ENCODE measurements around the gene GALNT8.

GALNT8 gene

DNA sequence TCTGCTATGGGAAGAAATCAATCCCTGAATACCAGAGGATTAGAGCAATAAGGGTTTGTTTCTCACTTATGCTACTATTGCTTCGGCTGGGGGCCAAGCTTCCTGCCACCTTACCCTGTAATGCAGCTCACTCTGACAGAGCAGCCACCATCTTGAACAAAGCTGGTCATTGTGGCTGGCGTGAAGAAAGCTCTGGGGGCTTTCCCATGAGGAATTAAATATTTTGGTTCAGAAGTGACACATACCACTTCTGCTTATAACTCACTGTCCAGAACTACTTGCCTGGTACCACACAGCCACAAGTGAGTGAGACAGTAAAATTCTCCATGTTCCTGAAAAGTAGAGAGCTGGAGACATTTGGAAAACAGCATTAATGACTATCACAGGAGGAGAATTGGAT, 82.6 kb downstream of the GALNT8 start:
- DNase-seq, result no peak

DNA sequence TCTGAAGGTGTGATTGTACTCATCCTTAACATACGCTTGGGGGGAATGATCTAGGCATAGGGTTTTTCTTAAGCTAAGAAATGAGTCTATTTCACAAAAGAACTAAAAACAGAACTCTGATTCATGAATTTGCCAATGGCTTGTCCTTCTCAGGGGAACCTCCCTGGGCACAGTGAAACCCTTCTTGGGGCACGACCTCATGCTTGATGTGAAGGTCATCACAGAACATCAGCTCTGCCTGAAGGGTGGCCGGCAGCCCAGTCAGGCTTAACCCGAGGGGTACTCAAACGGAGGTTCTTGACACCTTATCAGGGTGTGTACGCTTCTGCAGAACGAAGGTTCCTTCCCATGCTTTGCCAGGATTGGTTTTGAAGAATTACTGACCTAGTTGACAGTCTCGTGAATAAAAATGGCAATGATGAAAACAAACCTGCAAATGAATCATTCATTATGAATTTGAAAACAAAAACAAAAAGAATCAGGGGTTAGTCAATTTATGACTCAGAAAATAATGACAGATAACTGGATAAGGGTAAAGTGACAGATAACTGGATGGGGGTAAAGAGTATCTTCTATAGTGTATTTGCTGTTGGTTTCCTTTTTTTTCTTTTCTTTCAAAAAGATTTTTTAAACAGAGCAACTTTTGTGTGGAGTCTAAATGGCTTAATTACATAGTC, 86.4 kb downstream of the GALNT8 start:
- no peak for DNase-seq

DNA sequence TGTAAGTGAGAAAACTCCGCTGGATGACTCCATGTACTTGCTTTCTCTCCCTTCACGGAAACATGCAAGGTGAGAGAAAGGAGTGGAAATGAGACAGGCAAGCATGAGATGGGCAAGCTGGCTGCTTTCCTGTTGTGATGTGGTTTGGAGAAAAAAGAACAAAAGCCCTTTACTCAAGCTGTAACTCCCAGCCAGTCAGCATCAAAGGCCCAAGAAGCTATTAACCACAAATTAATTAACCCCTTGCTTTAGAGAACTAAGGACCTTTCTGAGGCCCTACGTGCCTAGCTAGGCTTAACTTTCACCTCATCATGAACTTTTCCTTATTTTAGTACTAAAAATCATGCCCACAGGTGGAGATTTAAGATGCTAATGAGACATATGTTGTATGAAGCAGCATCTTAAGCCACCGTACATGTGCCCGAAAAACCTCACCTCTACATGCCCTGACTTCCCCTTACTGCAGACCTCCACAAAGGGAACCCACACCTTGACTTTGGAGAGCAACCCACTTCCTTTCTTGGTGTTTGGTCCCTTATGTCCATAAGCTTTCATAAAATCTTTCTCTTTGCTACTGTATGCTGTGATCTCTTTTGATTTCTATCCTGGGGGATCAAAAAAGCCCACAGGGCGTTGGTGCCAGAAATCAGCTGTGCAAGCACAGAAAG, 87.0 kb downstream of the GALNT8 start:
- no peak for DNase-seq

DNA sequence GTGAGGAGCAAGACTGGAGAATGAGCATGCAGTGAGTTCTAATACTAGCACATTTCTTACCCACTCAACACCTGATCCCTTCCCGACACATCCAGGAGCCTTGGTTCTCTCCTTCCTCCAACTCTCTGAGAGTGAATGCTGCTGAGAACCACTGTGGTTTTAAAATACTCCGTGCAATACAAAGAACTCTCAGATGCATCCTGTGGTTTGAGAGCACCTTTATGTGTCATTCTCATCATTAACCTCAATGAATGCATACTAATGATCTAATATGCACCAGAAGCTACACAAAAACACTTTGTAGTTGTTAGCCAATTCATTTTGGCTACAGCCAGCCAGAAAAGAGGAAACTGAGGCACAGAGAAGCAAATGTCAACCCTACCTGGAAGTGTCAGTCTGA, 87.6 kb downstream of the GALNT8 start:
- DNase-seq, result no peak

DNA sequence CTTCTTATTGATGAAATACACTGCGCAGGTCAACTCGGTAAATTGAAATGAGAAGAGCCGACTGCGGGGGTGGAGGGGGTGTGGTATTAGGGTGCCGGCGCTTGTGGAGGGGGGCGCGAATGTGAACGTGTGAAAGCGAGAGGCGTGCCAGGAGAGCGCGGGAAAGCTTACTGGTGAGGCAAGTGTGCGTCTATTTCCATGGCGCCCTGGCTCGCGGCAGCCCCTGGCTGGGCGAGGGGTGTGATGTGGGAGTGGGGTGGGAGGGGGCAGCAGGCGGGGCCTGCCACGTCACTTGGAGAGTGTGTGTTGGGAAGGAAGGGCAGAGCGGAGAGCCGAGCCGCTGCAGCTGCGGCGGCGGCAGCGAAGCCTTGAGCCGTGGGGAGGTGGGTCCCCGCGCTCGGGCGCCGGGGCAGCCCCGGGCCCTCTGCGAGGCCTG, 88.8 kb downstream of the GALNT8 start:
- DNase-seq, result peak; percentile 81

DNA sequence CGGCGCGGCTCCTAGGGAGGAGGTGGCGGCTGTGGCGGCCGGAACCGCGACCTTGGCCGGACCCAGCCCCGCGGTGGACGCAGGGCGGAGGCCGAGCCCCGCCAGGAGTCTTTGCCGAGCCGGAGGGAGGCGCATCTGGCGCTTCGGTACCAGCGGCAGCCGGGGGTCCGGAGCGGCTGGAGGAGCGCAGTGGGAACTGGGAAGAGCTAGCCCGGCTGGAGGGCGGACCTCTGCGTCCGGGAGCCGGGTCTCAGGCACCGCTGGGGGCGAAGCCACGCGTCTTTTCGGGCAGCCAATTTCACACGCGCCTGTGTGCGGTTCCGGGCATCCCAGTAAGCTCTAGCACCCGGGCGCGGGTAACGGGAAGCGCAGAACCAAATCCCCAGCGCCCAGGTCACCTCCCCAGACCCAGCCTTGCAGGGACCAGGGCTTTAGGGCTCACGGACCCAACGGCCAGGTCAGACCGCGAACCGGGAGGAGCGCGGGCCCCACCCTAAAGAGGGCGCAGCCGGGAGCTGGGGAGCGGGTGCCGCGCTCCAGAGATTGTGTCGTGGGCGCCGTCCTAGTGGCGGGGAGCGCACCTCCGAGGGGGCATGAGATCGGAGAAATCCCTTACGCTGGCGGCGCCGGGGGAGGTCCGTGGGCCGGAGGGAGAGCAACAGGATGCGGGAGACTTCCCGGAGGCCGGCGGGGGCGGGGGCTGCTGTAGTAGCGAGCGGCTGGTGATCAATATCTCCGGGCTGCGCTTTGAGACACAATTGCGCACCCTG, 89.4 kb downstream of the GALNT8 start:
- DNase-seq, result no peak

DNA sequence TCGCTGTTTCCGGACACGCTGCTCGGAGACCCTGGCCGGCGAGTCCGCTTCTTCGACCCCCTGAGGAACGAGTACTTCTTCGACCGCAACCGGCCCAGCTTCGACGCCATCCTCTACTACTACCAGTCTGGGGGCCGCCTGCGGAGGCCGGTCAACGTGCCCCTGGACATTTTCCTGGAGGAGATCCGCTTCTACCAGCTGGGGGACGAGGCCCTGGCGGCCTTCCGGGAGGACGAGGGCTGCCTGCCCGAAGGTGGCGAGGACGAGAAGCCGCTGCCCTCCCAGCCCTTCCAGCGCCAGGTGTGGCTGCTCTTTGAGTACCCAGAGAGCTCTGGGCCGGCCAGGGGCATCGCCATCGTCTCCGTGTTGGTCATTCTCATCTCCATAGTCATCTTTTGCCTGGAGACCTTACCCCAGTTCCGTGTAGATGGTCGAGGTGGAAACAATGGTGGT, 90.0 kb downstream of the GALNT8 start:
- no peak for DNase-seq

DNA sequence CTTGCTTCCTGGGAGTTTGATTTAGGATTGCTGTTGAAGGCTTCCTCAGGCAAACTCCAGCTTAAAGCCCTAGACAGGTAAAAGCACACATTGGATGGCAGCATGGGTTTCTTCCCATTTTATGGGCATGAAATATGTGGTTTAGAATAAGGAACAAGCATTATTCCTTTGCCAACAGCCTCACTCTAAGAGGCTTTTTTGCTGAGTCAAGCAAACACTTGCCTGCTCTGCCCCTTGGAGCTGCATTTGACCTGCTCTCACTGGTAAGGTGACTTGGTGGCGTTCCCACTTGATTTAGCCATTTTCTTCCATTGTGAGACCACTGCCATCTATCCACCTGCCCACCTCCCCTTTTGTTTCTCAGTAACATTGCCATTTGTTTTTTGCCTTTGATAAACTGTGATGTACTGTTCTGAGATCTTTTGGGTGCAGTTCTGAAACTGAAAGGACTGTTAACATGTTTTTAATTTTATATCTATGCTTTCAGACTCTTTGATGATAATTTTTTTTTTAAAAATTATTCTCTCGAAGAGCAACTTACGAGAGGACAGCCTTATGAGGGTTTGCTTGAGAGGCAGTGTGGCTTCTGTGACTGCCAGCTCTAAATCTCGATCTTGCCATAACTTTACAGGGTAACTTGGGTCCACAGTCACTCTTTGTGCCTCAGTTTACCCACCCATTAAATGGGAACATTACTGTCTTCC, 92.6 kb downstream of the GALNT8 start:
- no peak for DNase-seq

DNA sequence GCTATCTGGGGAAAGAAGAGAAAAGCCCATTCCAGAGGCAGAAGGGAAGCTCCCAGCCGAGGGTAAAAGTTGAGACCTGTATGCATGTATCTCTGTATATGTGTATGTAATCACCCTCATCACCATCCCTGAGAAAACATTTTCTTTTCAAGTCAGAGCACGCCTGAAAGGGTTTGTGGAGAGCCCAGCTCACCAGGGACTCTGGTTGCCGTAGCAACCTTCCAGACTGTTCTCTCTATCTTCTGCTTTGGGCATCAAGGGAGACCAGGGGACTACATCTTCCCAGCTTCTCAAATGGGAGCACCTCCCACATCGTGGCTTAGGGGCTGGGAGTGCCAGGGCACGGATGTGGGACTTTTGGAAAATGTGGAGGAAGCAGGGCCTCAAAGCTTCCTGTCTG, 93.5 kb downstream of the GALNT8 start:
- DNase-seq, result no peak

DNA sequence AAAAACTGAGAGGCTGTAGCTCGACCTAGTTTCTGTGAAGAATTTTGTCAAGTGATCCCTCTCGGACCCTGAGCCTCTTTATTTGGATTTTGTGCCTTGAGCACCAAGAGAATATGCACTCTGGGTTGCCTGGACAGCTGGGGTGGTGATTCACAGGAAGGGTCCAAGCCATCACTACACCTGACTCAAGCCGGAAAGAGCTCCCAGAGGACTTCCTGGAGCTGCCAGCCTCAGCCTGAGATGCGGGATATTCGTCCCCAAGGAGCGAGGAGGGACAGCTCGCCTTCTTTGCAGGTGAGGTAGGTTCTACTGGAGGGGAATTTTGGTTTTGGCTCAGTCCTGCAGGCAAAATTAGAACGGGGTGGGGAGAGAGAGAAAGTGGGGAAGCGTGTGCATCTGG, 94.3 kb downstream of the GALNT8 start:
- DNase-seq, result no peak

DNA sequence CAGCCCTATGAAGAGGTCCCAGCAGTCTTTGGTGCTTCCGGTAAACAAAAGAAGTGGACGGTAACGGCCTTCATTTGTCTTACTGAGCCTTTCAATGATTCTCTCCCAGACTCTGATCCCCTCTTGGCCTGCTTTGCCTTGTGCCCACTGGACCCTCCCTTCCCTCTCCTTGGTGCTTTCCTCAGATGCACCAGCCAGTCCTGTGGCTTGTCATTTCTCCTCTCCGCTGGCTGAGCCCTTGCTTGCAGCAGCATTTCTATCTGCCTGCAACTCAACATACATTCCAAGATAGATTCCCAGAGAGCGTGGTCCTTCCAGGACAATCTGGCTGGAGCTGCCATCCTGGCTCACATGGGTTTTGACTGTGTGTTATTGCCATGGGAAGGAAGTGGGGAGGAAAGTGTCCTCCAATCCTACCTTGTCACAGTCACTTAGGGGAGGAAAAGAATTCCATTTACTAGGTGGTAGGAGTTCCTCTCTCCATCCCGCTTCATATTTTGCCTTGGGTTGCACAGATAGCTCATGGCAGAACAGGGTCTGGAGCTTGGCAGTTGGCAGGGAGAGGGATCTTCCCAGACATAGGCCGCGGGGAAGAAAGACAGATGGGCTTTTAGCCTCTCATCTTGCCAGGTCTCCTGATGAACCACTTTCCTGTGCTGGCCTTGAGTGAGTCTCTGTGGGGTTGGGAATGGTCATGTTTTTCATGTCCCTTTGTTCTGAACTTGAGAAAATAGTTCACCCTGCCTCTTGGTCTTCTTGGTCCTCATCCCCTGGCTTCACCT, 96.7 kb downstream of the GALNT8 start:
- DNase-seq, result no peak

DNA sequence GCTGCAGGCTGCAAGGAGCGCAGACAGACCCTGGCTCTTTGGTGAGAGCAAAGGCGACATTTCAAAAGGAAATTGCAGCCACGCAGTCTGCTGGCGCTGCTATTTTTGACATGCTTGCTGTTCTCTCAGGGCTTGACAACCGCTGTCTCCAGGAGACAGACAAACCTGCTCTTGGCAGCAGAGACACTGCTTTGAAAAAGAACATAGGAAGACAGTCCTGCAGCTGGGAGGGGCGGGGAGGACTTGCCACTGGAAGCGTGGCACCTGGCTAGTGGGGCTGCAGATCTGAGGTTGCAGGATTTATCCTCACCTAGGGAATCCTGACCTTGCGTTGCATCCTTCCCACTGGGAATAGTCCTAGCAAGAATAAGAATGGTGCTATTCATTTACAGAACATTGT, 97.7 kb downstream of the GALNT8 start:
- peak; percentile 11 for DNase-seq

DNA sequence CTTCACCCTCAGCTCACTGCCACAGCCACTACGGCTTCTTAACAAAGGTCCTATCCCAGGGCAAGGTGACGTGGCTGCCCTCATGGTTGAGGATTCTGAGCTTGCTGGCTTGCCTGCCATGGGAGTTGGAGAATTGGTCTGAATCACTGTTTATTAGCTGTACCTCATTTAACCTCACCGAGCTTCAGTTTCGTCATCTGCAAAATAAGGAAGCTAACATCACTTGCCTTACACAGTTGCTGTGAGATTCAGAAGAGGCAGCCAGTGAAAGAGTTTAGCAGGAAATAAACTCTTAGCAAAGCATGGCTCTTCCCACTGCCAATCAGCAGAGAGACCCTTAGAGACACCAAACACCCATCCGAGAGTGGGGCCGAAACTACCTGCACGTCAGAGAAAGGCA, 99.5 kb downstream of the GALNT8 start:
- DNase-seq, result no peak

DNA sequence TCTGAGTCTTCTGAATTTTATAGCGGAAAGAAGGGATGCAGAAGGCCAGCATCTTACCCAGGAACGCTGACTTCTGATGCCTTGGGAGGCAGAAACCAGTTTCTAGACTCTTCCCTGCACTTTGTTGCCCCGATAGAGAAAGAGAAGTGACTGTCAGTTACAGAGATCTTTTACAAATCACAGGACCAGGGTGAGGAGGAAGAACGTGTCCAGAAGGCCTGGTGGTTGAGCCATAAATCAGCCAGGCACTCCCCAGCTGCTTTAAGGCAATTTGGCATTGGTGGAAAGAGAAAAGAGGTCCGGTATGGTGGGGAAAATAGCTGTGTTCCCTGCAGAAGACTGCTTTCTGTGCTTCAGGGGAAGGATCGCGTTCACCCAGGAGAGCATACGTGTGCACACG, 100.8 kb downstream of the GALNT8 start:
- DNase-seq, result no peak
